ENCODE measurements around the gene CDC40. TPM values are rescaled to one million over a fixed set of nuclear protein-coding genes. Genes with fewer than 3 reads are reported as not detected.

CDC40 gene
- total and polyA plus RNA-seq, 4 donors, result 5.5 to 25.3 (median 15.6) TPM

DNA sequence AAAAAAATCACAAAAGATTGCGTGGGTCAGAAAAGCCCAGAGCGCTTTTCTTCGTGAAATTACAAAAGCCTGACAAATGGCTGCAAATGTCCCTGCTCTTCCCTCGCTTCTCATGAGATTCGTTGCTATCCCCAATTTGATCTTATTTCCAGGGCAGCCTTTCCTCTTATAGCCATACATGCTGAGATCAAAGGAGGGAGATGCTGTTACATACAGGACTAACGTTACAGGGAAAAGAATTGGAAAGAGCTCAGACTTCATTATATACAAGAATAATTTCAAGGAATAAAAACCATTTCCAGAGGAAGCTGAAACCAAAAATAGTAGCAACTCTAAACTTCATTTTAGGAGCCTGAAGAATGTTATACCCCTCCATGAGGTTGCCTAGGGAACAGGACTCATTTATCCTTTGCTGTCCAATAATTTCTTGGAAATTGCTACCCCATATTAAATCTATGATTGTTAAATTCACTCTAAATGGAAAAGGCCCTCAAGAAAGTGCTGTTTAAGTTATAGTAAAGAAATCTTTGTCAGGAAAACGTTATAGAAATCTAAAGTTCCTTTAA, 97.0 kb downstream of the CDC40 start:
- no peak overlapping the region for H3K9ac ChIP-seq (ENCODE audit: insufficient read depth in 1 of 2, low read length in 2 of 2)
- no peak overlapping the region for H3K4me3 ChIP-seq
- DNase-seq (peak in 1 of 3 donors; percentile 9), ATAC-seq (ENCODE audit: insufficient read depth, low FRiP score) (no peak)
- TF ChIP-seq, protein P1, sequence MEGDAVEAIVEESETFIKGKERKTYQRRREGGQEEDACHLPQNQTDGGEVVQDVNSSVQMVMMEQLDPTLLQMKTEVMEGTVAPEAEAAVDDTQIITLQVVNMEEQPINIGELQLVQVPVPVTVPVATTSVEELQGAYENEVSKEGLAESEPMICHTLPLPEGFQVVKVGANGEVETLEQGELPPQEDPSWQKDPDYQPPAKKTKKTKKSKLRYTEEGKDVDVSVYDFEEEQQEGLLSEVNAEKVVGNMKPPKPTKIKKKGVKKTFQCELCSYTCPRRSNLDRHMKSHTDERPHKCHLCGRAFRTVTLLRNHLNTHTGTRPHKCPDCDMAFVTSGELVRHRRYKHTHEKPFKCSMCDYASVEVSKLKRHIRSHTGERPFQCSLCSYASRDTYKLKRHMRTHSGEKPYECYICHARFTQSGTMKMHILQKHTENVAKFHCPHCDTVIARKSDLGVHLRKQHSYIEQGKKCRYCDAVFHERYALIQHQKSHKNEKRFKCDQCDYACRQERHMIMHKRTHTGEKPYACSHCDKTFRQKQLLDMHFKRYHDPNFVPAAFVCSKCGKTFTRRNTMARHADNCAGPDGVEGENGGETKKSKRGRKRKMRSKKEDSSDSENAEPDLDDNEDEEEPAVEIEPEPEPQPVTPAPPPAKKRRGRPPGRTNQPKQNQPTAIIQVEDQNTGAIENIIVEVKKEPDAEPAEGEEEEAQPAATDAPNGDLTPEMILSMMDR (IDR thresholded peaks at IDR 0.05; ENCODE audit: control extremely low read depth, extremely low read depth), result no peak
- no peaks in the 10 kb centered on the region for H3K27me3 ChIP-seq (ENCODE audit: control insufficient read depth in 3 of 3, insufficient read depth in 3 of 3, low read length in 2 of 3)
- H3K9me3 ChIP-seq (ENCODE audit: control insufficient read depth in 4 of 4, insufficient read depth in 3 of 4, low read length in 3 of 4), result peaks cover 0 to 5% (median under 1%) of the 10 kb centered on the region in 4 donors
- 73 to 81% methylated on average over 7 of the region's 7 CpGs for whole genome bisulfite sequencing, 2 donors
- H3K4me1 ChIP-seq (ENCODE audit: control insufficient read depth in 5 of 5, insufficient read depth in 5 of 5, low read length in 5 of 5), result no peaks in the 10 kb centered on the region
- H3K27ac ChIP-seq (ENCODE audit: low read depth in 1 of 2, low read length in 1 of 2), result no peak overlapping the region
- H3K36me3 ChIP-seq (ENCODE audit: control insufficient read depth in 4 of 4, insufficient read depth in 4 of 4, low read length in 4 of 4), result no peaks in the 10 kb centered on the region

Other genes starting within 250 kb of the CDC40 start
- not detected for gene GPR6, start 202.1 kb upstream of the CDC40 start, total RNA-seq
- not detected for gene GPR6, start 202.1 kb upstream of the CDC40 start, polyA plus RNA-seq
- gene WASF1, start 757 bp upstream of the CDC40 start, total RNA-seq, result 1 to 10 TPM; 2.9 to 4.6 TPM
- gene WASF1, start 757 bp upstream of the CDC40 start, polyA plus RNA-seq, result 1 to 10 TPM; 1.9 to 3.8 TPM
- gene METTL24, start 177.9 kb downstream of the CDC40 start, total RNA-seq, result 1 to 10 TPM; 2.0 to 3.7 TPM
- under 1 TPM in 1 of 2 donors, not detected in 1; 0.73 TPM for gene METTL24, start 177.9 kb downstream of the CDC40 start, polyA plus RNA-seq
- gene DDO, start 235.1 kb downstream of the CDC40 start, total RNA-seq, result 1 to 10 TPM; 1.8 to 3.1 TPM
- 1 to 10 TPM in 1 of 2 donors, under 1 TPM in 1; 0.79 to 2.2 TPM for gene DDO, start 235.1 kb downstream of the CDC40 start, polyA plus RNA-seq